Activated naive CD4-positive, alpha-beta T cell treated with anti-CD3 and anti-CD28 coated beads, Interleukin-2, amount 50 U/mL, for 72 hours (primary cell): Measurements from ENCODE around the gene WDR82. TPM values are rescaled to one million over a fixed set of nuclear protein-coding genes. Genes with fewer than 3 reads are reported as not detected.

Experiments used
- ATAC-seq, 2 donors: fragments of 150-1000 bp; cut with Tn5 transposase; 2 replicates each; pipeline ENCODE4 v1.10.0; 2021; ENCODE audit warnings: mild to moderate bottlenecking in 2 of 2, moderate library complexity in 2 of 2
- DNase-seq, 2 donors: peaks; one replicate each; pipeline ENCODE4 v3.0.0; 2021 to 2022; ENCODE audit warnings: low spot score in 2 of 2
- H3K27ac Mint-ChIP-seq, 2 donors: one replicate each; pipeline ENCODE4 v1.8.0; 2022; ENCODE audit warnings: mild to moderate bottlenecking in 2 of 2, mixed read lengths in 2 of 2
- H3K36me3 Mint-ChIP-seq, 2 donors: one replicate each; pipeline ENCODE4 v1.8.0; 2022; ENCODE audit warnings: mixed read lengths in 2 of 2
- H3K9me3 Mint-ChIP-seq, 2 donors: one replicate each; pipeline ENCODE4 v1.8.0; 2022; ENCODE audit warnings: mixed read lengths in 2 of 2
- total RNA-seq, 2 donors: library from RNA; stranded (reverse); gene quantifications; one replicate each; pipeline ENCODE4 v1.2.3, GENCODE V29; 2022

Gene WDR82
- total RNA-seq, 2 donors from 2014 or later: 96.6 to 129 TPM

DNA sequence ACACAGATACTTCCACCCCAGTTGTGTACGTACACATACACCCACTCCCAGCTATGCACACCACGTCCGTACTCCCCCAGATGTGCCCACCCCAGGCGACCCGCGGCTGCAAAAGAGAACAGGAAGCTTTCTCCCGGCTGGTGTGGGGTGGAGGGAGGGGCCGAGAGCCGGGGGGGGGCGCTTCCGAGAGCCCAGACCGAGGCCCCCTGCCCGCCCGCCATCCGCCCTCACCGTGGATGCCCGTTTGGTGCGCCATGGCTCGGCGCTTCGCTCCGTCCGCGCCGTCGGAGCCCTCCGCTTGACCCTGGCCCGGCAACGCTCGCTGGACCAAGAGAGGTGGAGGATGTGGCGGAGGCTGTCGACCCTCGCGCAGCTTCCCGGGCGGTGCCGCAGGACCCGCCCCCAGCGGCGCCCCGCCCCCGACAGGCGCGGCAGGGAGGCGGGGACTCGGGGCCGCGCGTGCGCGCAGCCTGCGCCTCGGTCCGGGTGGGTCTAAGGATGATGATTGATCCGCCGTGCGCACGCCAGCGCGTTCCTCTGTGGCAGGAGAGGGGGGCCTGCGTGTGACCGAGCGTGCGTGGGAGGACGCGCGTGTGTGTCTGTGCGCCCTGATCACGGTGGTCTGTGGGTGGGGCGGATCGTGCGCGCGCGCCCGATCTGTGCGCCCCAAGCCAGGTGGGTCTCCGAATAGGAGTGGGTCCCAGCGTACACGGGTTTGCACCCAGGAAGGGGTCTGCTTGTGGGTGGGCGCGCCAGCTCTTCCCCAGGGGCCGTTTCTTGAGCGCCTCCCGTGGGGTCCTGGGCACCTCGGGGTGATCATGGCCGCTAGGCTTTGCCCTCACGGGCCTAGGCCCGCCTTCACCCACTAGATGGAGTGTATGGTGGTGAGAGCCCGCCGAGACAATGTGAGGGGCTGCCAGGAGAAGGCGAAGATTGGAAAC, 39.4 kb downstream of the WDR82 start, which contains the start of gene TWF2:
TWF2 (minus strand) TSS at position 398 of the 941 bp plus-strand sequence; CDS start at position 256, 142 bp downstream.
- H3K9me3 Mint-ChIP-seq: no peaks in the 10 kb centered on the region
- H3K27ac Mint-ChIP-seq: peak within 1 kb of the TSS; percentile 94 to 99
- ATAC-seq (peak; percentile 72 to 75), DNase-seq (peak; percentile 91 to 92)
- H3K36me3 Mint-ChIP-seq: peaks cover 14 to 44% of the 10 kb centered on the region in 2 donors

DNA sequence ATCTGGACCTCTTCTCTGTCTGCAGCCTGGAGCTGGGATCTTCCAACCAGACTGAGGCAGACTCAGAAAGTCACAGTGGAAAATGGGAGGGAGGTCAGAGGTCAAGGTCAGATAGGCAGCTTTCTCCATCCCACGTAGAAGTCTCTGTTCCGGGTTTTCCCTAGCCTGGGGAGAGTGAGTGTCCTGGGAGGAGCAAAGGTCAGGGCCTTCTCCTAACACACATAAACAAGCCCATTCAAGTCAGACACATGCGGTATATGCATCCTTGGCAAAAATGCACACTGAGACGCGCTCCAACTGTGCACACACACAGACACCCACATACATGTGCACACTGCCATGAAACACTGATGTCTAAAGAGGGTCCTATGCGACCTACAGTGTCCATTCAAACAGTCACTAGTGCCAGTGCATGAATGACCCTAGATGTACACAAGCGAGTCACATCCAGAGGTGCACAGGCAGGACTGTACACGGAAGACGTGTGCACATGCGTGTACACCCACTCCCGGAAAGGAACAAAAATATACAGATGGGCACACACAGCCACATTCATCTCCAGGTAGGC, 40.2 kb downstream of the WDR82 start:
- Mint-ChIP-seq H3K27ac (peak overlapping the region; percentile 85 to 94), H3K9me3 (no peaks in the 10 kb centered on the region), H3K36me3 (peaks cover 14 to 39% of the 10 kb centered on the region in 2 donors)
- DNase-seq: peak in 1 of 2 donors; percentile 33
- peak in 1 of 2 donors; percentile 1 for ATAC-seq

DNA sequence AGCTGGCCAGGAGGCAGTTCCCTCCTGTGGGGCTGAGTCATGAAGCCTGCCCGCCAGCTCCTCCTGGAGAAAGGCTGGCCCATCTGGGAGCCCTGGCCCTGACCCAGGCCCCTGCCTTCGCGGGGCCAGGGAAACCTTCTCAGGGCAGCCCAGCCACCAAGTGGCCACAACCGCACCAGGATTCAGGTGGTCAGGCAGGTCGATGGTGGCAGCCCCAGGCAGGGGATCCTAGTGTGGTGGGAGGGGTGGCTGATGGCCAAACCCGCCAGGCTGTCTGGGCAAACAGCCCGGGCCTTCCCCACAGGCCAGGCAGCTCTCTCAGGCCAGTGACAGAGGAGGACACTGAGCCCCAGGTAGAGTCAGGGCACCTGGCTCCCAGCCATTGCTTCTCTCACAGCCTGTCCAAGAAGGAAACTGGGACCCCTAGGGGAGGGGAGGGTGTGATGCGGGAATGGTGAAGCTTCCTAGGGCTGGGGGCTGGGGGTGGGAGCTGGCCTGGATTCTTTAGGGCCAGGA, 40.7 kb downstream of the WDR82 start:
- ATAC-seq: no peak
- Mint-ChIP-seq H3K36me3 (peaks cover 14 to 36% of the 10 kb centered on the region in 2 donors), H3K9me3 (no peaks in the 10 kb centered on the region), H3K27ac (peak overlapping the region; percentile 81 to 94)
- peak in 1 of 2 donors; percentile 2 for DNase-seq

DNA sequence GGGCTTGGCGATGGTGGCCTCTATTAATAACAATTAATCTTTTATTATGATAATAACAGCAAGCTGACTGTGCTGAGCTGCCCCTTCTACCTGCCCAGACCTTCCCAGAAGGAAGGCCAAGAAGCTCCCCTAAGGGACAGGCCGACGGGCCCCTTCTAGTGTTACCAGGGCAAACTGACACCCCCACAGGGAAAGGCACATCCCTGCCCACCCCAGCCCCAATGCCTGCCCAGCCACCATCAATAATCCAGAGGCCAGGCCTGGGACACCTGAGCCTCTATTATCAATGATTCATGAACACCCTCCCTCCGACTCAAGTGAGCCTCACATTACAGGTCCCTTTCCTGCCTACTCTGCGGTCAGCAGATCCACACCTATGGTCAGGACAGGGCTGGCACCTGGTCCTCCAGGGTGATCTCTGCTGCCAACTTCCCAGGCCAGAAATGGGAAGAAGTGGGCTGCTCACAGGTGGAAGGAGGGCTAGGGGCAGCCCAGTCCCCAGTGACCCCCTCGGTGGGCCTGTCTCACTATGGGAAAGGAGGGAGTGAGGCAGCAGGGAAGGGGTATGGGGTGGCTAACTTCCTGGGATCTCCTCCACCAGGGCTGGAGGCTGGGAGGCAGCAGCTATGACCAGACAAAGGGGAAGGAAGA, 41.3 kb downstream of the WDR82 start:
- Mint-ChIP-seq H3K36me3 (peaks cover 14 to 34% of the 10 kb centered on the region in 2 donors), H3K9me3 (no peaks in the 10 kb centered on the region), H3K27ac (peak overlapping the region; percentile 81 to 94)
- DNase-seq (peak in 1 of 2 donors; percentile 1), ATAC-seq (no peak)

DNA sequence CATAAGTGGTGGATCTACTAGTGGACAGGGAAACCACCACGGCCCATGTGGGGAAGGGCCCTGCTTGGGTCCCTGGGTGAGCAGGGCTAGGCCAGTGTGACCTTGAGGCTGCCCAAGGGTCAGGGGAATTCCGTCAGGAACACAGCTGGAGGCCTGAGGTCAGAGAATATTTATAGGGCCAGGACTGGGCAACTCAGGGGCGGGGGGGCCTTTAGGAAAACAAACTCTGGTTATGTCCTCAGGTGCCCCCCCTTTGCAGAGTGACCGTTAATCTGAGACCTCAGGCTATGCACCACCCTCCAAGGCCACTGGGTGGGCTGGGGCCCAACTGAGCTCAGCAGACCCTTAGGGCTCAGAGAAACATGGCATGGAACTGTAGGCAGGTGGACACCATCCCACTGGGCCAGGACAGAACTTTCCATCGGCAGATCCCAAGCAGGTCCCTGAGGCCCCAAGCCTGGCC, 42.0 kb downstream of the WDR82 start:
- H3K9me3 Mint-ChIP-seq: no peaks in the 10 kb centered on the region
- H3K27ac Mint-ChIP-seq: peak overlapping the region; percentile 62 to 75
- DNase-seq: no peak
- no peak for ATAC-seq
- peaks cover 14 to 34% of the 10 kb centered on the region in 2 donors for H3K36me3 Mint-ChIP-seq

DNA sequence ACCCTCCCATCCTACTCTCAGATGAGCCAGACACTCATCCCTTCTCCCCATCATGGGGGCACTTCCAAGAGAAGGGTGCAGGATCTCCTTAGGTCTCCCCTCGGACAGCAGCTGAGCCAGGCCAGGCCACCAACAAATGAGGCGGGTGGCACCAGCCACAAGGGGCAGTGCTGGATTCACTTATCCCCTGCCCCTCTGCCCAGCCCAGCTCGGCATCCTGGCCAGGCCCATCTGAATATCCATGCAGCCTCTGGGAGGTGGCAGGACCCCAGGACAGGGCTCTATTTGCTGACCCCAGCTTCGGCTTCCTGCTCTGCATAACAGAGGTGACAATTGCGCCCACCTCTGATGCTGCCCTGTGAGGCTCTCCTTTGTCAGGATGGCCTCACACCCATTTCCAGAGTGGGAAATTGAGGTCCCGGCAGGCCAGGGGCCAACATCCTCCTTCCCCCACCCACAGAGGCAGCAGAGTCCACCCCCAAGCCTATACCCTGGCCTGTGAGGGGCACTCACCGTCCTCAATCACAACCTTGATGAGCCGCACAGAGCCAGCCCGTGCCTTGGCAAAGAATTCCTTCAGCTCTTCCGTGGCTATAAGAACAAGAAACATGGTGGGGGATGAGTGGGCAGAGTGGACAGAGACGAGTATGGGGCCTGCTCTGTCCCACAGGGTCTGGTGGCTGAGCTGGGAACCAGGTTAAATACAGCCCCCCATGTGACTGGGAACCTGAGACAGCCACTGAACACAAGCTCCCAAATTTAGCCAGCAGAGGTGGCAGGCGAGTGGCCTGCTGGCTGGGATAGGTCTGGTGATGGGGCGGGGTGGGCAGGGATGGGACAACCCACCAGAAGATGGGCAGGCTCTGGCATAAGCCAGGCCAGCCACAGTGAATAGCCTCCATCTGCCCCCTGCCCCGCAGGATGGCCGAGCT, 43.7 kb downstream of the WDR82 start:
- ATAC-seq: no peak
- Mint-ChIP-seq H3K9me3 (no peaks in the 10 kb centered on the region), H3K36me3 (peaks cover 11 to 32% of the 10 kb centered on the region in 2 donors), H3K27ac (peak overlapping the region; percentile 79 to 81)
- DNase-seq: no peak

DNA sequence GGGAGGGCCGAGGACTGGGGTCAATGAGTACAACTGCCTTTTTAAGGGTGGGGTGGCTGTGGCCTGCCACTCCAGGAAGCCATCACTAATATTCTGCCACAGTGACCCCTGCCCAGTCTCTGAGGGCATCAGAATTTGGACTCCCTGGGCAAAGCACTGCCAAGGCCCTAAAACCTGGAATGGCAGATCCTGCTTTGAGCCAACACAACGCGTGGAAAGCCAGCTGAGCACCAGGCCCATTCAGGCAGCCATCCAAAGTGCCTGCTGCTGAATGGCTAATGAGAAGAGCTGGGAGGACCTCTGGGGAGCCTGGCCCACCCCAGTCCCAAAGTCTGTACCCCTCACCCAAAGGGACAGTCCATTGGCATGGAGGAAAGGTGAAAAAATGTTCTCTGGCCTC, 44.5 kb downstream of the WDR82 start:
- Mint-ChIP-seq H3K36me3 (peaks cover 5 to 25% of the 10 kb centered on the region in 2 donors), H3K27ac (peak overlapping the region; percentile 79 to 81)
- no peak for ATAC-seq

DNA sequence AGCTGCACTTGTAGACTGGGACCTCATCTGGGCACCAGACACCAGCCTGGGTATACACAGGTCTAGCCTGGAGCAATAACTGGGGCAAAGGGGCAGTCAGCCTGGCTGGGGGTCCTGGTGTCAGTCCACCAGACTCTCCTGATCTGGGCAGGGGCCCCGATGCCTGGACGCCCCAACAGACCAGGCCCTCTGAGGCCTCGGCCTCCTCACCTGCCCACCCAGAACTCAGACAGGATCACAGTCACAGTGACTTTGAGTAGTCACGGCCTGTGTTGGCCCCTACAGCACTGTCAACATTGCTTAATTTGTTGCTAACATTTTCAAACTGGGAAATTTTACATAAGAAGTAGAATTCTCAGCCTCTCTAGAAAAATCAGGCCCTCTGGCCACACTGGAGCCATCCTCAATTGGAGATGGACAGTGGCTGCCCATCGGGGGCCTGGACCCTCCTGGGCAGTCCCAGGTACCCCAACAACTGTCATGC, 45.3 kb downstream of the WDR82 start:
- DNase-seq: no peak
- Mint-ChIP-seq H3K27ac (peak overlapping the region; percentile 79 to 81), H3K36me3 (peaks cover 0 to 20% of the 10 kb centered on the region in 2 donors), H3K9me3 (no peaks in the 10 kb centered on the region)
- ATAC-seq: no peak

More for the DNA sequence above, 44.5 kb downstream of the WDR82 start:
- no peaks in the 10 kb centered on the region for H3K9me3 Mint-ChIP-seq
- DNase-seq: no peak

DNA sequence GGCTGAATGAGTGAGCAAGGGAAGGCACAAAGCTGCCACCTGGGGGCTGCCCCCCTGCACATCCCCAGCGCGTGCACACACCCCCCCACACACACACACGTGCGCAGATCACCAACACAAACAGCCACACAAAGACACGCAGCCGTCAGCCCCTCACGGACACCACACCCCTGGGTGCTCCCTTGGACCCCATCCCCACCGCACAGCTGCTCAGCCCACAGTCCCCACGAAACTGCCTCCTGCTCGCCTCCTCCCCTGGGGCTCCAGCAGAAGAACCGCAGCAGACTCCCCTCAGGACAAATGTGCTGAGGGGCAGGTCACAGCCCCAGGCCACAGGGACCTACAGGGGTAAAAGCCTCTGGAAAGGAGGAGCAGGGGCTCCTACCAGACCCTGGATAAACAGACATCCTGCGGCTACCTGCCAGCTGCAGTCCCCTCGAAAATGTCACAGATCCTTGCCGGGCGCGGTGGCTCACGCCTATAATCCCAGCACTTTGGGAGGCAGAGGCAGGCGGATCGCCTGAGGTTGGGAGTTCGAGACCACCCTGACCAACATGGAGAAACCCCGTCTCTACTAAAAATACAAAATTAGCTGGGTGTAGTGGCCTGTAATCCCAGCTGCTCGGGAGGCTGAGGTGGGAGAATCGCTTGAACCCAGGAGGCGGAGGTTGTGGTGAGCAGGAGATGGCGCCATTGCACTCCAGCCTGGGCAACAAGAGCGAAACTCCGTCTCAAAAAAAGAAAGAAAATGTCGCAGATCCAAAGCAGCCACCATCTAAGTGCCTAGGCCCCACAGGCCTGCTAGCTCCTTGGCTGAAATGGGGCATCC, 46.0 kb downstream of the WDR82 start:
- H3K9me3 Mint-ChIP-seq: no peaks in the 10 kb centered on the region
- peak in 1 of 2 donors; percentile 16 for ATAC-seq
- peaks cover 0 to 20% of the 10 kb centered on the region in 2 donors for H3K36me3 Mint-ChIP-seq
- DNase-seq: no peak
- H3K27ac Mint-ChIP-seq: peak overlapping the region; percentile 50 to 79

DNA sequence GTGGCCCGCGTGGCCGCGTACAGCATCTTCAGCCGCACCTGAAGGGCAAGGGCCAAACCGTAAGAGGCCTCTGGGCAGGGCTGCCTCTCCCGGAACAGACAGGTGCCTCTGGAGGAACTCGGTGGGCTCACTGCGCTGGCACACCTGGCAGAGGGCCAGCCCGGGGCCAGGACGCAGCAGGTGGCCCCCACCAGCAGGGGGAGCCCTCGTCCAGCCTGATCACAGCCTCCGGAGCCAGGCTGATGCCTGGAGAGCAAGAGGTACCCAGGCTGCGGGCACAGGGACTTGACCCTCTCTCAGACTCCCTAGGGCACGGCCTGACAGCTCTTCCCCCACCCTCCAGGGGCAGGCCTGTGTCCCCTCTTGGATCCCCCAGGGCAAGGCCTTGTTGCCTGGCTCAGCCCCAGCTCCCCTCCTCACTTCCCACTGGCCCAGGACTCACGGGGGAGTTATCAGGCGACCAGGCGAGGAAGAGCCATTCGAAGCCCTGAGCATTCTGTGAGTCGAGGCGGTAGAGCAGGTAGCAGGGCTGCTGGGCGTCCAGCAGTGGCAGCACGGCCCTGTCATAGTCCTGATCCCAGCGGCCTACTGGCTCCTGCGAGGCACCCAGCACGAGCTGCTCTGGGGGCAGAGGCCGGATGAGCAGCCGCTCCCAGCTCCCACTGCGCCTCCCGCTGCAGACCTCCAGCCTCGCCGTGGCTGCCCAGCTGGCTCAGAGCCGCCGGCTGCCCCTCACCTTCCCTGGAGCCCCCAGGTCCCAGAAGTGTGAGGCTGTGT, 46.8 kb downstream of the WDR82 start:
- H3K27ac Mint-ChIP-seq: peak overlapping the region; percentile 79 to 81
- H3K36me3 Mint-ChIP-seq: peaks cover 0 to 20% of the 10 kb centered on the region in 2 donors
- peak; percentile 75 to 80 for ATAC-seq
- DNase-seq: peak in 1 of 2 donors; percentile 97
- no peaks in the 10 kb centered on the region for H3K9me3 Mint-ChIP-seq

DNA sequence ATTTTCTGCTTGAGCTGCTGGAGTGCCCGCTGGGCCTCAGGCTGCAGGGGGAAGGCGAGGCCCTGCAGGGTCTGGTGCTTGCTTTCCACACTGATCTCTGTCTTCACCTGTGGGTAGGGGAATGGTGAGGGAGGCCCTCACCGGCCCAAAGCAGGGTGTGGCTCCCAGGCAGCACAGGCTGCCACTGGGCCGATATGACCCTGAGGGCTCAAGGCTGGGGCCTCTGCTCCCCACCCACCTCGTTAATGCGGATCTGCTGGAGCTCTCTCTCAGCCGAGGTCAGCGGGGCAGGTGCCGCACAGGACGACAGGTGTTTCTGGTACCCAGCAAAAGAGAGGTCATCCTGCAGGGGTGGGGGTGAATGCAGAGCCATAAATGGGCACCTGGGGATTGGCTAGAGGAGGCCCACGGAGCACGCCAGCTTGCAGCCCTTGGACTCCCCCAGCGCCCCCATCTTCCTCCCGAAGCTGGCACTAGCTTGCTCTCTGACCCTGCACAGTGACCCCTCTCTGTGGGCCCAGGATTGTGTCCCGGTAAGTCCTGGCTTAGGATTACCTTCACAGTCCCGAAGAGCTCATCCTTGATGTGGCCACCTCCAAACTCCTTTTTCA, 47.5 kb downstream of the WDR82 start:
- Mint-ChIP-seq H3K36me3 (peaks cover 0 to 16% of the 10 kb centered on the region in 2 donors), H3K27ac (peak overlapping the region; percentile 36 to 79), H3K9me3 (no peaks in the 10 kb centered on the region)
- ATAC-seq (peak in 1 of 2 donors; percentile 1), DNase-seq (no peak)

DNA sequence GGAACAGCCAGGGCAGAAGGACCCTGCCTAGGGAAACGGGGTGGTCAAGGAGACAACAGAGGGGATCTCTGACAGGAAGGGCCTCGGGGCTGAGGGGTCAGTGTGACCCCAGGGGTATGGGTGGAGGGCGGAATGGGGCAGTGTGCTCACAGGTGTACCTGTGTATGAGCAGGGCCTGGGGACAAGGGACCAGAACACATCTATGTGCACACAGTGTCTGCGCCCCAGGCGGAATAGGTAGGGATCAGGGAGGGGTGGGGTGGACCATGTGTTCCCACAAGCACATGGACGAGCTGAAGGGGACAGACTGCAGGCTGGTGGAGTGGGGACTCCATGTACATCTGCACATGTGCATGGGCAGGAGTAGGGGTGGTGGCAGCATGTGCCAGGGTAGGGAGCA, 48.0 kb downstream of the WDR82 start:
- no peaks in the 10 kb centered on the region for H3K9me3 Mint-ChIP-seq
- no peak for DNase-seq
- no peak for ATAC-seq
- peaks cover 0 to 16% of the 10 kb centered on the region in 2 donors for H3K36me3 Mint-ChIP-seq
- H3K27ac Mint-ChIP-seq: peak overlapping the region; percentile 52 to 55

DNA sequence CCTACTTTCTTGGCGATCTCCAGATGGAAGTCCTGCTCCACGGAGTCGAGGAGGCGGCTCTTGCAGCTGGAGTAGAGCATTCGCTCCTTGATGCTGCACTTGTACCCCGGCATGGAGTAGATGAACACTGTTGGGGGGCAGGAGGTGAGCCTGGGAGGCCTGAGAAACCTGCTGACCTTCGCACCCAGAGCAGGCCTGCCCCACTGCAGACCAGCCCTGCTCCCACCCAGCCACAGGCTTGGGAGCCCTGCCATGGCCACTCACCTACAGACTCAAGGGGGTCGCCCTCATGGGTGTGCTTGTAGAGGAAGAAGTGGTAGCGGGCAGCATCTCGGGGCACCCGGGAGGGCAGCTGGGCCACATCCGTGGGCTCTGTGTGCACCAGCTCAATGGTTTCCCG, 48.8 kb downstream of the WDR82 start:
- Mint-ChIP-seq H3K9me3 (no peaks in the 10 kb centered on the region), H3K36me3 (peaks cover 0 to 16% of the 10 kb centered on the region in 2 donors), H3K27ac (peak overlapping the region in 1 of 2 donors; percentile 55)
- ATAC-seq (no peak), DNase-seq (no peak)
